ENCODE data around the gene ASCC3. TPM values are rescaled to one million over a fixed set of nuclear protein-coding genes. Genes with fewer than 3 reads are reported as not detected.

ASCC3 gene
- total RNA-seq, 1 experiment from 2014 or later = 45.6 TPM

DNA sequence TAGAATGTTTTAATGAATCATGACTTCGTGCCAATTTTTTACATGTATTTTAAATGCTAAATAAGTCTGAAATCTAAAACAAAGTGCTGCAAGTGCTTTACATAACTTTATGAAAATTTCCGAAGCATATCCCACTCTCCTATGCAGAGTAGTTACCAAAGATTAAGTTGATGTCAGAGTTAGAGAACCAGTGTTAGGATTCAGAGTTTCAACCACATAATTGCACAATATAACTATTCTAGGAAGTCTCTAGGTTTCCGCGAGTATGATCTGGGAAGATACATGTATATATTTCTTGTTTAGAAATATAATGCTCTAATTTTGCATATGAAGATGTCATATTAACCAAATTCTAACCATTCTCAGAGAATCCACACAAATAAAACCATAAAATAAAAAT, 74.8 kb downstream of the ASCC3 start:
- Mint-ChIP-seq H3K27me3 (ENCODE audit: unreplicated experiment) (no peaks in the 10 kb centered on the region), H3K4me1 (ENCODE audit: low read depth, unreplicated experiment) (no peaks in the 10 kb centered on the region), H3K9me3 (ENCODE audit: low read depth, unreplicated experiment) (no peaks in the 10 kb centered on the region), H3K36me3 (ENCODE audit: insufficient read depth, unreplicated experiment) (no peaks in the 10 kb centered on the region), H3K27ac (ENCODE audit: unreplicated experiment) (no peak overlapping the region), H3K4me3 (ENCODE audit: low read depth, unreplicated experiment) (no peak overlapping the region)
- TF ChIP-seq, protein P1, sequence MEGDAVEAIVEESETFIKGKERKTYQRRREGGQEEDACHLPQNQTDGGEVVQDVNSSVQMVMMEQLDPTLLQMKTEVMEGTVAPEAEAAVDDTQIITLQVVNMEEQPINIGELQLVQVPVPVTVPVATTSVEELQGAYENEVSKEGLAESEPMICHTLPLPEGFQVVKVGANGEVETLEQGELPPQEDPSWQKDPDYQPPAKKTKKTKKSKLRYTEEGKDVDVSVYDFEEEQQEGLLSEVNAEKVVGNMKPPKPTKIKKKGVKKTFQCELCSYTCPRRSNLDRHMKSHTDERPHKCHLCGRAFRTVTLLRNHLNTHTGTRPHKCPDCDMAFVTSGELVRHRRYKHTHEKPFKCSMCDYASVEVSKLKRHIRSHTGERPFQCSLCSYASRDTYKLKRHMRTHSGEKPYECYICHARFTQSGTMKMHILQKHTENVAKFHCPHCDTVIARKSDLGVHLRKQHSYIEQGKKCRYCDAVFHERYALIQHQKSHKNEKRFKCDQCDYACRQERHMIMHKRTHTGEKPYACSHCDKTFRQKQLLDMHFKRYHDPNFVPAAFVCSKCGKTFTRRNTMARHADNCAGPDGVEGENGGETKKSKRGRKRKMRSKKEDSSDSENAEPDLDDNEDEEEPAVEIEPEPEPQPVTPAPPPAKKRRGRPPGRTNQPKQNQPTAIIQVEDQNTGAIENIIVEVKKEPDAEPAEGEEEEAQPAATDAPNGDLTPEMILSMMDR (IDR thresholded peaks at IDR 0.05; ENCODE audit: unreplicated experiment) = no peak
- BruUV-seq (replicated peaks) = no TSS peak
- intact Hi-C loops (cut with micrococcal nuclease; ENCODE audit: unreplicated experiment) = no loop called here
- no peak for DNase-seq
- CTCF ChIA-PET = no interaction called here

- Mint-ChIP-seq H3K9me3 (ENCODE audit: low read depth, unreplicated experiment) (no peaks in the 10 kb centered on the region), H3K27me3 (ENCODE audit: unreplicated experiment) (no peaks in the 10 kb centered on the region), H3K27ac (ENCODE audit: unreplicated experiment) (no peak overlapping the region), H3K36me3 (ENCODE audit: insufficient read depth, unreplicated experiment) (no peaks in the 10 kb centered on the region), H3K4me3 (ENCODE audit: low read depth, unreplicated experiment) (no peak overlapping the region), H3K4me1 (ENCODE audit: low read depth, unreplicated experiment) (no peaks in the 10 kb centered on the region)
- intact Hi-C loops (cut with micrococcal nuclease; ENCODE audit: unreplicated experiment) = no loop called here
- no peak for DNase-seq
- TF ChIP-seq, protein P1 (IDR thresholded peaks at IDR 0.05; ENCODE audit: unreplicated experiment) = no peak
- CTCF ChIA-PET = no interaction called here
- BruUV-seq (replicated peaks) = no TSS peak
Observed at GRCh38 chr6:100803264-100804045, 77.7 kb downstream of the ASCC3 start.

DNA sequence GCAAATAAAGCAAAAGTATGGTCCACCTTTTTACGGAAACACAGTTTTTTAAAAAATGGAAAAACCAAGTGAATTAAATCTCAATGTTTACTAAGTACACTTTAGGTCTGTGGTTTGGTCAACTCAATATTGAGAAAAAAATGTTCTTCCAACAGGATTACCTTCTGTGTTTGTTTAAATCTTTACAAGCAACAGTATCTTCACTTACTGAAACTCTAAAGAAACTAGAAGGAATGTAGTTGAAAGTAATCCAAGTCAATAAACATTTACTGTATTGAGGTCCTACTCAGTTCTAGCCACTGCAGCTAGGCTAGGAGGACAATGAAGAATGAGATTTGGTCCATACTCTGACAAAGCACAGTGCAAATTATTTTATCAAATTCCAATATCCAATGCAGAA, 80.1 kb downstream of the ASCC3 start:
- Mint-ChIP-seq H3K9me3 (ENCODE audit: low read depth, unreplicated experiment) (no peaks in the 10 kb centered on the region), H3K36me3 (ENCODE audit: insufficient read depth, unreplicated experiment) (no peaks in the 10 kb centered on the region)

GRCh38 chr6:100796049-100796823, 84.9 kb downstream of the ASCC3 start:
- Mint-ChIP-seq H3K27me3 (ENCODE audit: unreplicated experiment) (no peaks in the 10 kb centered on the region), H3K9me3 (ENCODE audit: low read depth, unreplicated experiment) (no peaks in the 10 kb centered on the region), H3K27ac (ENCODE audit: unreplicated experiment) (no peak overlapping the region), H3K4me3 (ENCODE audit: low read depth, unreplicated experiment) (no peak overlapping the region), H3K36me3 (ENCODE audit: insufficient read depth, unreplicated experiment) (no peaks in the 10 kb centered on the region), H3K4me1 (ENCODE audit: low read depth, unreplicated experiment) (no peaks in the 10 kb centered on the region)
- DNase-seq = no peak
- no TSS peak for BruUV-seq (replicated peaks)
- intact Hi-C loops (cut with micrococcal nuclease; ENCODE audit: unreplicated experiment) = no loop called here
- TF ChIP-seq, protein P1 (IDR thresholded peaks at IDR 0.05; ENCODE audit: unreplicated experiment) = no peak
- CTCF ChIA-PET = no interaction called here

More for the DNA sequence above, 80.1 kb downstream of the ASCC3 start:
- H3K27me3 Mint-ChIP-seq (ENCODE audit: unreplicated experiment) = no peaks in the 10 kb centered on the region
- BruUV-seq (replicated peaks) = no TSS peak
- no peak overlapping the region for H3K27ac Mint-ChIP-seq (ENCODE audit: unreplicated experiment)
- DNase-seq = no peak
- CTCF ChIA-PET = no interaction called here
- no peaks in the 10 kb centered on the region for H3K4me1 Mint-ChIP-seq (ENCODE audit: low read depth, unreplicated experiment)
- intact Hi-C loops (cut with micrococcal nuclease; ENCODE audit: unreplicated experiment) = no loop called here
- TF ChIP-seq, protein P1 (IDR thresholded peaks at IDR 0.05; ENCODE audit: unreplicated experiment) = no peak
- no peak overlapping the region for H3K4me3 Mint-ChIP-seq (ENCODE audit: low read depth, unreplicated experiment)
